Endothelial cell of umbilical vein (primary cell): ENCODE measurements around the gene LCN9. TPM values are rescaled to one million over a fixed set of nuclear protein-coding genes. Genes with fewer than 3 reads are reported as not detected.

Experiments
- BruUV-seq: library from RNA; stranded (reverse); fragments of 400-500 nt; replicated peaks from 2 replicates; lab custom pipeline; 2021; lab: Mats Ljungman, UMichigan
- CTCF ChIA-PET: fragments of 300-600, 350-600 bp; sonication (Branson Sonifier 250); formaldehyde crosslinking; loops from one replicate; lab custom pipeline; 2021; ENCODE audit warnings: antibody characterized with exemption, inconsistent platforms; lab: Charles Lee
- POLR2A ChIA-PET: fragments of 300-600, 350-600 bp; sonication (Branson Sonifier 250); formaldehyde crosslinking; loops from one replicate; lab custom pipeline; 2021; ENCODE audit warnings: antibody characterized with exemption, inconsistent platforms; lab: Charles Lee
- DNase-seq: peaks from one replicate; pipeline ENCODE4 v3.0.0-alpha.2; 2011; ENCODE audit warnings: low read depth, low spot score
- FAIRE-seq: peaks from 2 replicates; lab custom pipeline; 2011; peaks lifted over from hg19 to GRCh38; lab: Jason Lieb, UNC
- H2AFZ ChIP-seq: 2 replicates; pipeline ENCODE4 v1.6.0; 2012; ENCODE audit warnings: low read depth, low read length, control low read depth, inconsistent platforms
- H3K27ac ChIP-seq: 2 replicates; pipeline ENCODE4 v1.5.1; 2011; ENCODE audit warnings: low read depth, mild to moderate bottlenecking, control low read depth, low read length, moderate library complexity; ENCODE audit not compliant: insufficient read depth
- H3K27me3 ChIP-seq, 2 experiments: 2 replicates each; pipeline versions ENCODE4 v1.6.0 to v1.6.1; 2011; ENCODE audit warnings: low read length in 2 of 2, mixed read lengths in 1 of 2; ENCODE audit not compliant: control insufficient read depth in 2 of 2, insufficient read depth in 2 of 2
- H3K36me3 ChIP-seq, 2 experiments: 2 replicates in 1 of 2; 3 replicates in 1 of 2; pipeline ENCODE4 v1.5.1; 2011; ENCODE audit warnings: low read length in 2 of 2, mild to moderate bottlenecking in 1 of 2, moderate library complexity in 1 of 2; ENCODE audit not compliant: control insufficient read depth in 2 of 2, insufficient read depth in 2 of 2; ENCODE audit errors: extremely low read depth in 1 of 2
- H3K4me1 ChIP-seq: 3 replicates; pipeline ENCODE4 v1.5.1; 2011; ENCODE audit warnings: mild to moderate bottlenecking, low read length; ENCODE audit not compliant: control insufficient read depth, insufficient read depth; ENCODE audit errors: extremely low read depth
- H3K4me2 ChIP-seq: 2 replicates; pipeline ENCODE4 v1.6.1; 2011; ENCODE audit warnings: low read length, control low read depth, mixed read lengths; ENCODE audit not compliant: insufficient read depth
- H3K4me3 ChIP-seq, 3 experiments: fragments of 200-600 bp in 1 of 3; sonication (generic), shearing (Covaris generic) in 1 of 3; replicated peaks in 1 of 3; 2 replicates each; pipeline ENCODE4 v1.5.1; 2011 to 2016; ENCODE audit warnings: control low read depth in 3 of 3, low read length in 3 of 3, mild to moderate bottlenecking in 2 of 3, inconsistent platforms in 1 of 3, low read depth in 1 of 3, moderate library complexity in 1 of 3; ENCODE audit not compliant: insufficient read depth in 1 of 3
- H3K79me2 ChIP-seq: 2 replicates; pipeline ENCODE4 v1.6.0; 2012; ENCODE audit warnings: low read length, inconsistent platforms; ENCODE audit not compliant: control insufficient read depth, insufficient read depth
- H3K9ac ChIP-seq: replicated peaks from 2 replicates; pipeline ENCODE3; 2011; ENCODE audit warnings: low read length, control low read depth; ENCODE audit not compliant: insufficient read depth; ENCODE audit errors: extremely low read depth
- H3K9me1 ChIP-seq: replicated peaks from 3 replicates; pipeline ENCODE4 v1.6.0; 2011; ENCODE audit warnings: mild to moderate bottlenecking, low read length; ENCODE audit not compliant: control insufficient read depth, insufficient read depth; ENCODE audit errors: extremely low read depth
- H3K9me3 ChIP-seq: replicated peaks from 2 replicates; pipeline ENCODE4 v1.5.1; 2012; ENCODE audit warnings: low read length, inconsistent platforms; ENCODE audit not compliant: control insufficient read depth, insufficient read depth
- H4K20me1 ChIP-seq: replicated peaks from 2 replicates; pipeline ENCODE3; 2011; ENCODE audit warnings: mild to moderate bottlenecking, low read length; ENCODE audit not compliant: control insufficient read depth, insufficient read depth; ENCODE audit errors: extremely low read depth
- EZH2 ChIP-seq: IDR thresholded peaks from 2 replicates; pipeline ENCODE4 v1.6.1; 2012; ENCODE audit warnings: borderline replicate concordance, low read depth, mild to moderate bottlenecking, moderate library complexity, low read length, inconsistent platforms; ENCODE audit not compliant: severe bottlenecking
- FOS ChIP-seq: IDR thresholded peaks from 2 replicates; pipeline ENCODE4 v1.6.1; 2011; ENCODE audit warnings: mild to moderate bottlenecking, low read length, moderate library complexity, borderline replicate concordance; ENCODE audit not compliant: insufficient read depth
- GATA2 ChIP-seq: IDR thresholded peaks from 2 replicates; pipeline ENCODE4 v1.7.0; 2011; ENCODE audit warnings: low read depth, mild to moderate bottlenecking, moderate library complexity, mixed read lengths, low read length; ENCODE audit not compliant: insufficient read length, insufficient read depth
- JUN ChIP-seq: IDR thresholded peaks from 2 replicates; pipeline ENCODE4 v1.6.1; 2011; ENCODE audit warnings: borderline replicate concordance, low read depth; ENCODE audit not compliant: insufficient read length, insufficient read depth
- MYC ChIP-seq: IDR thresholded peaks from one replicate; pipeline ENCODE4 v1.6.1; 2011; ENCODE audit warnings: mild to moderate bottlenecking, low read depth, low read length
- POLR2A ChIP-seq: IDR thresholded peaks from 2 replicates; pipeline ENCODE4 v1.6.1; 2012; ENCODE audit warnings: low read depth, mild to moderate bottlenecking, control low read depth, low read length
- POLR2AphosphoS5 ChIP-seq: IDR thresholded peaks from 2 replicates; pipeline ENCODE4 v1.6.1; 2012; ENCODE audit warnings: low read depth, mild to moderate bottlenecking, control low read depth, low read length, moderate library complexity; ENCODE audit not compliant: insufficient read depth
- dilution Hi-C: fragments of 300-500 bp; cut with MboI; formaldehyde crosslinking; loops from one replicate; pipeline ENCODE4 v1.15.0; 2019; ENCODE audit warnings: low sequenced_read_pairs; ENCODE audit not compliant: extremely low pct_ligation_motif_present
- intact Hi-C: fragments of 100-400 bp; cut with micrococcal nuclease; formaldehyde crosslinking; loops from one replicate; pipeline ENCODE4 v1.10.0; 2022
- polyA plus RNA-seq, 4 experiments: library from polyadenylated mRNA; depleted of rRNA in 3 of 4; stranded (reverse) in 3 of 4; unstranded in 1 of 4; fragments of >200 nt; gene quantifications; 2 replicates each; pipeline versions ENCODE4 v1.2.1 to v1.2.3, GENCODE V29; 2011 to 2012; ENCODE audit warnings: missing spikeins in 1 of 4
- total RNA-seq: library from RNA; stranded (reverse); gene quantifications from 2 replicates; pipeline ENCODE4 v1.2.3, GENCODE V29; 2021
- TF ChIP-seq, protein P1 (sequence below): IDR thresholded peaks from 2 replicates; pipeline ENCODE4 v1.6.1; 2011; ENCODE audit not compliant: insufficient read depth, insufficient read length
- TF ChIP-seq, protein P2 (sequence below), 2 donors: IDR thresholded peaks; 1 replicate in 1 of 2; 2 replicates in 1 of 2; pipeline ENCODE4 v1.5.1; 2011; ENCODE audit warnings: low read length in 2 of 2, mild to moderate bottlenecking in 2 of 2, moderate library complexity in 2 of 2, control low read depth in 1 of 2, inconsistent platforms in 1 of 2, low read depth in 1 of 2; ENCODE audit not compliant: insufficient read depth in 1 of 2; ENCODE audit errors: extremely low read depth in 1 of 2

LCN9 gene
- total and polyA plus RNA-seq, 2 donors (not counting 3 experiments of a cell fraction or from before 2014, with no cell fraction given): not detected

GRCh38 chr9:135683401-135684034 lies 20.4 kb downstream of the LCN9 start:
- POLR2A ChIA-PET: no interaction called here
- H3K4me3 ChIP-seq: no peak overlapping the region
- no peak overlapping the region for H3K27ac ChIP-seq
- FAIRE-seq (no peak), DNase-seq (no peak)
- no peaks in the 10 kb centered on the region for H3K27me3 ChIP-seq
- intact Hi-C loops: no loop called here
- H2AFZ ChIP-seq: no peak overlapping the region
- no peaks in the 10 kb centered on the region for H3K9me1 ChIP-seq
- no peaks in the 10 kb centered on the region for H4K20me1 ChIP-seq
- H3K9ac ChIP-seq: no peak overlapping the region
- H3K4me2 ChIP-seq: no peak overlapping the region
- no peaks in the 10 kb centered on the region for H3K9me3 ChIP-seq
- CTCF ChIA-PET: interaction anchor here (0.7 kb wide), 1 partner anchor 80 kb away, joined by 3 read pairs; no protein-coding TSS in a partner anchor
- H3K36me3 ChIP-seq: no peaks in the 10 kb centered on the region
- no peaks in the 10 kb centered on the region for H3K79me2 ChIP-seq
- TF ChIP-seq POLR2A: no peak
- TF ChIP-seq MYC: no peak
- TF ChIP-seq FOS: no peak
- no peak for TF ChIP-seq EZH2
- TF ChIP-seq, protein P1, sequence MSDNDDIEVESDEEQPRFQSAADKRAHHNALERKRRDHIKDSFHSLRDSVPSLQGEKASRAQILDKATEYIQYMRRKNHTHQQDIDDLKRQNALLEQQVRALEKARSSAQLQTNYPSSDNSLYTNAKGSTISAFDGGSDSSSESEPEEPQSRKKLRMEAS: no peak
- TF ChIP-seq POLR2AphosphoS5: no peak
- TF ChIP-seq JUN: no peak
- TF ChIP-seq, protein P2, sequence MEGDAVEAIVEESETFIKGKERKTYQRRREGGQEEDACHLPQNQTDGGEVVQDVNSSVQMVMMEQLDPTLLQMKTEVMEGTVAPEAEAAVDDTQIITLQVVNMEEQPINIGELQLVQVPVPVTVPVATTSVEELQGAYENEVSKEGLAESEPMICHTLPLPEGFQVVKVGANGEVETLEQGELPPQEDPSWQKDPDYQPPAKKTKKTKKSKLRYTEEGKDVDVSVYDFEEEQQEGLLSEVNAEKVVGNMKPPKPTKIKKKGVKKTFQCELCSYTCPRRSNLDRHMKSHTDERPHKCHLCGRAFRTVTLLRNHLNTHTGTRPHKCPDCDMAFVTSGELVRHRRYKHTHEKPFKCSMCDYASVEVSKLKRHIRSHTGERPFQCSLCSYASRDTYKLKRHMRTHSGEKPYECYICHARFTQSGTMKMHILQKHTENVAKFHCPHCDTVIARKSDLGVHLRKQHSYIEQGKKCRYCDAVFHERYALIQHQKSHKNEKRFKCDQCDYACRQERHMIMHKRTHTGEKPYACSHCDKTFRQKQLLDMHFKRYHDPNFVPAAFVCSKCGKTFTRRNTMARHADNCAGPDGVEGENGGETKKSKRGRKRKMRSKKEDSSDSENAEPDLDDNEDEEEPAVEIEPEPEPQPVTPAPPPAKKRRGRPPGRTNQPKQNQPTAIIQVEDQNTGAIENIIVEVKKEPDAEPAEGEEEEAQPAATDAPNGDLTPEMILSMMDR (IDR thresholded peaks at IDR 0.05; ENCODE audit: extremely low read depth in 1 of 2, insufficient read depth in 1 of 2, low read depth in 1 of 2, low read length in 2 of 2): no peak
- no peak for TF ChIP-seq GATA2
- no TSS peak for BruUV-seq
- H3K4me1 ChIP-seq: no peaks in the 10 kb centered on the region
- dilution Hi-C loops: no loop called here
